NB4 (cell line): ENCODE measurements around the gene MYOM1.

Experiments
- POLR2A ChIP-seq: IDR thresholded peaks from 2 replicates; pipeline ENCODE4 v1.6.1; 2011; ENCODE audit warnings: mild to moderate bottlenecking; ENCODE audit not compliant: insufficient read length; ENCODE audit errors: extremely low read depth
- TF ChIP-seq, protein P1 (sequence below): IDR thresholded peaks from one replicate; pipeline ENCODE4 v1.5.1; 2012; ENCODE audit warnings: low read depth, low read length
- TF ChIP-seq, protein P2 (sequence below): IDR thresholded peaks from 2 replicates; pipeline ENCODE4 v1.6.1; 2011; ENCODE audit warnings: low read depth, low read length

DNA sequence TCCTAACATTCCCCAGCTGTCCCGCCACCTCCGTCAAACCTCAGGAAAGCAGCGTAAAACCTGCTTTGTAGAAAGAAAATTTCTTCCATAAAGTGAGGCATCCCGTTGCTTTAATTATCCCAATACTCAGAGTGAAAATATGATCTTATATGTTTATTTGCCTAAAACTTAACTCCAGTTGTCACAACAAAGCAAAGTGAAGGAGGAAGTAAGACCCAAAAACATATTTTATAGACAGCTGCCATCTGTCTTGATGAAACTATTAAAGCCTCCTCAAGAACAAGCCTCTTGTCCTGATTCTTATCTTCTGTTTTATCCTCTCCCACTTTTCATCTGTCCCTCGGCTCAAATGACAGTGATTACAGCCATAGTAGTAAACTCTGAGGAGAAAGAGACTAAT is 177.9 kb downstream of the MYOM1 start:
- no peak for TF ChIP-seq POLR2A
- TF ChIP-seq, protein P1, sequence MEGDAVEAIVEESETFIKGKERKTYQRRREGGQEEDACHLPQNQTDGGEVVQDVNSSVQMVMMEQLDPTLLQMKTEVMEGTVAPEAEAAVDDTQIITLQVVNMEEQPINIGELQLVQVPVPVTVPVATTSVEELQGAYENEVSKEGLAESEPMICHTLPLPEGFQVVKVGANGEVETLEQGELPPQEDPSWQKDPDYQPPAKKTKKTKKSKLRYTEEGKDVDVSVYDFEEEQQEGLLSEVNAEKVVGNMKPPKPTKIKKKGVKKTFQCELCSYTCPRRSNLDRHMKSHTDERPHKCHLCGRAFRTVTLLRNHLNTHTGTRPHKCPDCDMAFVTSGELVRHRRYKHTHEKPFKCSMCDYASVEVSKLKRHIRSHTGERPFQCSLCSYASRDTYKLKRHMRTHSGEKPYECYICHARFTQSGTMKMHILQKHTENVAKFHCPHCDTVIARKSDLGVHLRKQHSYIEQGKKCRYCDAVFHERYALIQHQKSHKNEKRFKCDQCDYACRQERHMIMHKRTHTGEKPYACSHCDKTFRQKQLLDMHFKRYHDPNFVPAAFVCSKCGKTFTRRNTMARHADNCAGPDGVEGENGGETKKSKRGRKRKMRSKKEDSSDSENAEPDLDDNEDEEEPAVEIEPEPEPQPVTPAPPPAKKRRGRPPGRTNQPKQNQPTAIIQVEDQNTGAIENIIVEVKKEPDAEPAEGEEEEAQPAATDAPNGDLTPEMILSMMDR: no peak
- TF ChIP-seq, protein P2, sequence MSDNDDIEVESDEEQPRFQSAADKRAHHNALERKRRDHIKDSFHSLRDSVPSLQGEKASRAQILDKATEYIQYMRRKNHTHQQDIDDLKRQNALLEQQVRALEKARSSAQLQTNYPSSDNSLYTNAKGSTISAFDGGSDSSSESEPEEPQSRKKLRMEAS: no peak
